GM19397 (cell line): ENCODE measurements around the gene CLCN2.

ENCODE experiments used
- ATAC-seq: cut with Tn5 transposase; IDR thresholded peaks from one replicate; pipeline ENCODE4 v1.9.1; 2021; ENCODE audit warnings: mild to moderate bottlenecking, moderate library complexity; ENCODE audit not compliant: unreplicated experiment

Gene CLCN2

DNA sequence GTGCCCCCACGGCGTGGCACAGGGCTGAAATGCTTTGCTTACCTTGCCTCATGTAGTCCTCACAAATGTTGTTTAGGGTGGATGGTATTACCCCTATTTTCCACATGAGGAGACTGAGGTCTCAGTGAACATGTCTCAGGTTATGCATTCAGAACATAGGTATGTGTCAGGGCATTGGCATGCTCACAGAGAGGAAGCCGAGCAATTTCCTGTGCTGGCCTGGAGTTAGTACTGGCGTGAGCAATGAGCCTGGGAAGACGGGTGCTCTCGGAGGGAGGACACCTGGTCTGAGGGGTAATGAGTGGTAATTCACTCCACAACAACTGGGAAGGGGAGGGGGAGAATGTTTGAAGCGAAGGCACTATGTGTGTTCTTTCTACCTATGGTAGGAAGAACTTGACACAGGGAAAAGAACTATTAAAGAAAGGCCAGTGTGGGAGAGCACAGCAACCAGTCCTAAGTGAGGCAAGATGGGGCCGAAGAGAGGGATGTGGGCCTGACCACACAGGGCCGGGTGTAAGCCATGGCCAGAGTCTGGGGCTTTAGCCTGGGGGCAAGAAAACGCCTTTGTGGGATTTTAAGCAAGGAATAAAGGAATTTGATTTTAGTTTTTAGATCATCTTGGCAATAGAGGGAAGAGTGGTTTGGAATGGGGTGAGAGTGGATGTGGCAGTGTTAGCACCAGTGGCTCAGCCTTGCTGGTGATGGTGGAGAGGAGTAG, 28.9 kb downstream of the CLCN2 start:
- no peak for ATAC-seq

DNA sequence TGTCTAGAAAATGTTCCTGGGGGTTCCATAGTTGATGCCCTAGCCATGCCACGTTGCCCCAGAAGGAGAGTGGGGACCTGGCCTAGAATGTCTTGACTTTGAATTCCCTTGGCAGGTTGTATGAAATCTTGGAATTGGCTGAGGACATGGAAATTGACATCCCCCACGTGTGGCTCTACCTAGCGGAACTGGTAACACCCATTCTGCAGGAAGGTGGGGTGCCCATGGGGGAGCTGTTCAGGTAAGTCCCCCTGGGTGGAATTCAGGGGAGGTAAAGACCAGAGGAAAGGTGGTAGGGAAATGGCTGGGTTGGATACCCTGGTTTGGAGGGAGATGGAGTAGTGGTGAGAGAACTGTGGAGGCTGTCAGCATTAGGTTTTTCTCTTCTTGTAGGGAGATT, 32.9 kb downstream of the CLCN2 start:
- ATAC-seq = no peak

DNA sequence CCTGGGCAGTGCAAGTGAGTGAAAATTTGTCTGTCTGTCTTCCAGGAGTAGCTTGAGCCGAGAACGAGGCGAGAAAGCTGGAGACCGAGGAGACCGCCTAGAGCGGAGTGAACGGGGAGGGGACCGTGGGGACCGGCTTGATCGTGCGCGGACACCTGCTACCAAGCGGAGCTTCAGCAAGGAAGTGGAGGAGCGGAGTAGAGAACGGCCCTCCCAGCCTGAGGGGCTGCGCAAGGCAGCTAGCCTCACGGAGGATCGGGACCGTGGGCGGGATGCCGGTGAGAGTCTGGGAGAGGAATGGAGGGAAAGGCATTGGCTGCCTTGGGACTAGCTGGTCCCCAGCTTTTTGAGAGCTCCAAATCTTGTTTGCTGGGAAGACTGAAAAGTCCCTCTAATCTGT, 34.2 kb downstream of the CLCN2 start:
- no peak for ATAC-seq

DNA sequence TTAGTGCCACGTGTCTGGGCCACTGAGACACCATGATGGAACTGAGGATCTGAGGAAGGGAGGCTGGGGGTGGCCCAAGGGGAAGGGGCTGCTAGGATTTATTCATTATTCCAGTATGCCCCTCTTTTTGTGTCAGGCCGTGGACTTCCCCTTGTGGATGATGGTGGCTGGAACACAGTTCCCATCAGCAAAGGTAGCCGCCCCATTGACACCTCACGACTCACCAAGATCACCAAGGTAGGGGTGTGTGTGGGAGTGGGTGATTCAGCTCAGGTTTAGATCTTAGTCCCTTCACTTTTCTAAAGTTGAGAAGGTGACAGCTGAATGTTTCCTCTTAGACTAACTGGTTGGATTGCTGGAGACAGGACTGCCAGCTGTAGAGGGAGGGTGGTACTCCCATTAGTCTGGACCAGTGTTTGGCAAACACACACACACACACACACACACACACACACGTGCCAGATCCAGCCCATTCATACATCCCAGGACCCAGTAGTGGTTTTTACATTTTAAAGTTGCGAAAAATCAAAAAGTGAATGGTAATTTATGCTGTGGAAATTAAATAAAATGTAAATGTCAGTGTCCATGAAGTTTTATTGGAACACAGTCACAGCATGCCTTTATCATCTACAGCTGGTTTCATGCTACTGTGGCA, 35.6 kb downstream of the CLCN2 start:
- ATAC-seq = no peak

DNA sequence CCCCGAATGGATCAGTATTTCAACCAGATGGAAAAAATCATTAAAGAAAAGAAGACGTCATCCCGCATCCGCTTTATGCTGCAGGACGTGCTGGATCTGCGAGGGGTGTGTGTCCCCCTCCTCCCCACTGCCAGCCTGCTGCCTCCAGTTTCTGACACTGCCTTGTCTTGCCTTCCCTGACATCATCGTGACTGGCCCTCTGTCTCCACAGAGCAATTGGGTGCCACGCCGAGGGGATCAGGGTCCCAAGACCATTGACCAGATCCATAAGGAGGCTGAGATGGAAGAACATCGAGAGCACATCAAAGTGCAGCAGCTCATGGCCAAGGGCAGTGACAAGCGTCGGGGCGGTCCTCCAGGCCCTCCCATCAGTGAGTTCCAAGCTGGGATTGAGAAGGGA, 36.1 kb downstream of the CLCN2 start:
- ATAC-seq = no peak

DNA sequence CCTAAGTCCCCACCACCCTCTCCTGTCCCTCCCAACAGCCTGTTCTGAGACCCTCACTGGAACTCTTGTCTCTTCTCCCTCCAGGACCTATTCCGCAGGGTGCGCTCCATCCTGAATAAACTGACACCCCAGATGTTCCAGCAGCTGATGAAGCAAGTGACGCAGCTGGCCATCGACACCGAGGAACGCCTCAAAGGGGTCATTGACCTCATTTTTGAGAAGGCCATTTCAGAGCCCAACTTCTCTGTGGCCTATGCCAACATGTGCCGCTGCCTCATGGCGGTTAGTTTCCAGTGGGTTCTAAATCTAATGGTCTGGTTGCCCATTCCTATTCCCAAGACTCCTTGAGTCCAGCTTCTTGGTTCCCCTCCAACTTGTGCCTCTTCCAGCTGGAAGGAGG, 37.7 kb downstream of the CLCN2 start:
- ATAC-seq = no peak

DNA sequence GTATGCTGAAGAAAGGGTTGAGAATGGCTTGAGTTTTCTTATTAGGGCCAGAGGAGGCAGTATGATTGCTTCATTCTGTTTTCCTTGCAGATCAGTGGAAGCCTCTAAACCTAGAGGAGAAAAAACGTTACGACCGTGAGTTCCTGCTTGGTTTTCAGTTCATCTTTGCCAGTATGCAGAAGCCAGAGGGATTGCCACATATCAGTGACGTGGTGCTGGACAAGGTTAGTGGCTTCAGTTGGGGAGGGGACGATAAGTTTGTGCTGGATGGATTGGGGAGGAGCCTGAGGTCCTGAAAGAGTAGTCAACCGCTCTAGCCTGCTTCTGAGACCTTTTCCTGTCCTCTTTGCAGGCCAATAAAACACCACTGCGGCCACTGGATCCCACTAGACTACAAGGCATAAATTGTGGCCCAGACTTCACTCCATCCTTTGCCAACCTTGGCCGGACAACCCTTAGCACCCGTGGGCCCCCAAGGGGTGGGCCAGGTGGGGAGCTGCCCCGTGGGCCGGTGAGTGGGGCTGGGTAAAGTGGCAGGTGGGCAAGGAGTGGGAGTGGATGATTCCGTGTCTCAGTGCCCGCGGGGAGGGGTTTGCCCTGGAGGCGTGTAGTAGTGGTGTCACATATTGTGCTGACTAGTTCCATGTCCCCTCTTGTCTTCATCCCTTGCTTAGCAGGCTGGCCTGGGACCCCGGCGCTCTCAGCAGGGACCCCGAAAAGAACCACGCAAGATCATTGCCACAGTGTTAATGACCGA, 38.5 kb downstream of the CLCN2 start:
- no peak for ATAC-seq

DNA sequence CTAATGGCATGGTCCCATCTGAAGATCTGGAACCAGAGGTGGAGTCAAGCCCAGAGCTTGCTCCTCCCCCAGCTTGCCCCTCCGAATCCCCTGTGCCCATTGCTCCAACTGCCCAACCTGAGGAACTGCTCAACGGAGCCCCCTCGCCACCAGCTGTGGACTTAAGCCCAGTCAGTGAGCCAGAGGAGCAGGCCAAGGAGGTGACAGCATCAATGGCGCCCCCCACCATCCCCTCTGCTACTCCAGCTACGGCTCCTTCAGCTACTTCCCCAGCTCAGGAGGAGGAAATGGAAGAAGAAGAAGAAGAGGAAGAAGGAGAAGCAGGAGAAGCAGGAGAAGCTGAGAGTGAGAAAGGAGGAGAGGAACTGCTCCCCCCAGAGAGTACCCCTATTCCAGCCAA, 39.7 kb downstream of the CLCN2 start:
- no peak for ATAC-seq

DNA sequence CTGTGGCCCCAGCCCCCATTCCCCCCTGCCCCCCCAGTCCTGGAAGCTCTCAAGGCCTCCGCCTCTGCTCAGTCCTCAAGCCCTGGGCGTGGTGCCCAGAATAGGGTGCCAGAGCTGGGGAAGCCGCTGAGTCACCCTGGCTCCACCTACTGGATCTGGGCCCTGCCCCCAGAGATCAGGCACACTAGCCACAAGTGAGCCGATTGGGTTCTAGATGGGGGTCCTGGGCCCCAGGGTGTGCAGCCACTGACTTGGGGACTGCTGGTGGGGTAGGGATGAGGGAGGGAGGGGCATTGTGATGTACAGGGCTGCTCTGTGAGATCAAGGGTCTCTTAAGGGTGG, 41.3 kb downstream of the CLCN2 start:
- ATAC-seq = no peak

DNA sequence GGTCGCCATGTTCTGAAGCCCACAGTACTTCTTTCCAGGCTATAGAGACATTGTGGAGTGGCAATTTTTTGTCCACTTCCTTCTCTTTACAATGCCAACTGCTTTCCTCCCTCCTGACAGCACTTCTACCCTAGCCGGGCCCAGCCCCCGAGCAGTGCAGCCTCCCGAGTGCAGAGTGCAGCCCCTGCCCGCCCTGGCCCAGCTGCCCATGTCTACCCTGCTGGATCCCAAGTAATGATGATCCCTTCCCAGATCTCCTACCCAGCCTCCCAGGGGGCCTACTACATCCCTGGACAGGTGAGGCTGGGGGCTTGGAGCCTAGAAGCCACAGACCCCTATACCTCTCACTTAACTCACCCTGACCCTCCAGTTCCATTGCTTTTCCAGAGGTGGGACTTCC, 44.2 kb downstream of the CLCN2 start:
- no peak for ATAC-seq

DNA sequence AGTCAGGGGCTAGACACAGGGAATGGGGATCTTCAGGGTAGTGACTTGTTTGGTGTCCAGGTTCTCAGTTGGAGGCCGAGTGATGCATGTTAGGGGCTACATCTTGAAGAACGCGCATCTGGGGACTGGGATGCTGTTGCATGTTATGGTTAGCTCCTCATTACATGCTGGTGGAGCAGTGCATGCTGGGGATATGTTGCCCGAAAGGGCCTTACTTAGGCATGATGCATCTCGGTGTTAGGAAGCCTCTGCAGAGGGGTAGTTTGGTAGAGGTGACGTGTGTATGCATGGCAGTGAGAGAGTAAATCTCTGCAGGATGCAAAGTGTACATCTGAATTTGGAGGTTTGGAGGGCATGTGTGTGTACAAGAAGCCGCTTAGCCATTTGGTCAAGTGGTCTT, 44.6 kb downstream of the CLCN2 start:
- no peak for ATAC-seq

DNA sequence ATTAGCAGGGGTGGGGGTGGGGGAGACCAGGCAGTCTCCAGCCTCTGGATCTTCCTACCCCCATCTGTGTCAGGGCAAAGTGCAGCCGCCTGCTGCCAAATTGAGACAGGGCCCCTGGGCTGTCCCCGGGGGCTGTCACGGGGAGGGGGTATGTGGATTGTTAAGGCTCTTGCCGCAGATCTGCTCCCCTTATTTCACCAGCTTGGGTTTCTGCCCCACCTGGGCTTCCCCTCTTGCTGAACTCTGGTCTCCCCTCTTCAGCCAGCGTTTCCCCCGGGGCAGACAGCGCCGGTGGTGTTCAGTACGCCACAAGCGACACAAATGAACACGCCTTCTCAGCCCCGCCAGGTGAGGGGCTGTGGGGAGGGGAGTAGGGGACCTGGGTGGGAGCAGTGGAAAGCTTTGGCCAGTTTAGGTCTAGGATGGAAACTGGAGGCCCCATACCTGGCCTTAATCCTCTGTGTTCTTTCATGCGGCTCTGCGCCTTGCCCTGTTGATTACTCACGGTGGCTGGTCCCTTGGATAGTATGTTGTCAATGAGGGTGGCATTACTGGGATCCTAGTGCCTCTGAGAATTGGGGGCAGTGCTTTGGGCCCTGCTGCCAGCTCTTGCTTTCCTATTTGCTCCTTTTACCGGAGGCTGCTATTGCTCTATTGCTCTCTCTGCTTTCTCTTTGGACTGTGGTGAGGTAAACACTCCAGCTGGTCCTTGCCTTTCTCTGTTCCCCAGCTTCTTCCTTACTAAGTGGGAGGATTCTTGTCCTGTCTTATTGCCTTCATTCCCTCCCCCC, 45.3 kb downstream of the CLCN2 start:
- ATAC-seq = no peak

DNA sequence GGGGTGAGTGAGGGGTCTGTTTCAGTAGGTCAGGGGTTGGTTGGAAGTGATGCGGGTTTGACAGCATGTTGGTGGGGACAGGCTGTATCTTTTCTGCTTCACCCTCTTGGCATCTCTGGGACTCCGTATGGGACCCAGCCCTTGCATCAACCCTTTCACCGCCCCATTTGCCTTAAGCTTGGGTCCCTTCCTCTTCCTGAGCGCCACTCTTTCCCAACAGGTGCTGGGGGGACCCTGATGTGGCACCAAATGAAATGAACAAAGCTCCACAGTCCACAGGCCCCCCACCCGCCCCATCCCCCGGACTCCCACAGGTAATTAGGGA, 45.9 kb downstream of the CLCN2 start:
- no peak for ATAC-seq

DNA sequence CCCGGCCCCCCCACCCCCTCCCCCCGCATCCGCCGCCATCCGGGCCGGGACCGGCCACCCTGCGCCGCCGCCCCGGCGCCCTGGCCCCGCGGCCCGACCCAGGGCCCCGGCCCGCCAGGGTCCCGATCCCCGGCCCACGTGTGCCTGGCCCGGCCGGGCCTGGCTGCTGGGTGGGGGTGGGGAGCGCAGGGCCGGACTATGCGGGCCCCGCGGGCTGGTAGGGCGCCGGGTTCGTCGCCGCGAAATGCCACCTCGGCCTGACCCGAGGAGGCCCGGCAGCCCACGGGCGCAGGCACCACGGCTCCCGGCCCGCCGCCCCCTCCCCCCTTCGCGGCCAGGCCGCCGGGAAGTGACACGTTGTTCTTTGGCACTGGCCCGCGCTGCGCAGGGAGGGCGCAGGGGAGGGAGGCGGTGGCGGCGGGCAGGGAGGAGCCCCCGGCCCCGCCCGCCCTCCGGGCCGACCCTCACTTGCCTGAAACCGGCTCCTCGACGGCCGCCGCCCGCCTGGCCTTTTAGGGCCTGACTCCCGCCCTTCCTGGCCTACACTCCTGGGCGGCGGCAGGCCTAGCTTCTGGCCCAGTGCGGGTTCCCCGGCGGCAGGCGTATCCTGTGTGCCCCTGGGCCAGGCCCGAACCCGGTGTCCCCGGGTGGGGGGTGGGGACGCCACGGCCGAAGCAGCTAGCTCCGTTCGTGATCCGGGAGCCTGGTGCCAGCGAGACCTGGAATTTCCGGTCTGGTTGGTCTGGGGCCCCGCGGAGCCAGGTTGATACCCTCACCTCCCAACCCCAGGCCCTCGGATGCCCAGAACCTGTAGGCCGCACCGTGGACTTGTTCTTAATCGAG, 46.5 kb downstream of the CLCN2 start:
- peak; percentile 48 for ATAC-seq

DNA sequence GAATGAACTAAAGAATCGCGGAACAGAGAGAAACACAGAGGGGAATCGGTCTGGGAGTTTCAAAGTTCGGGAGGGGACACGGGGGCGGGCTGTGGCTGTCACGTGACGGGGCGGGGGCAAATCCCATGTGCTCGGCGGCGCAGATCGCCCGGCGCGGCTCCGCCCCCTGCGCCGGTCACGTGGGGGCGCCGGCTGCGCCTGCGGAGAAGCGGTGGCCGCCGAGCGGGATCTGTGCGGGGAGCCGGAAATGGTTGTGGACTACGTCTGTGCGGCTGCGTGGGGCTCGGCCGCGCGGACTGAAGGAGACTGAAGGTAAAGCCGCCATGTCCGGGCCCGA, 47.1 kb downstream of the CLCN2 start, which contains the start of gene EIF4G1:
Gene EIF4G1, plus strand, starts transcription at position 244 of the 337 bp plus-strand sequence. CDS start 1,191 bp downstream, outside the sequence.
- ATAC-seq = peak; percentile 84

DNA sequence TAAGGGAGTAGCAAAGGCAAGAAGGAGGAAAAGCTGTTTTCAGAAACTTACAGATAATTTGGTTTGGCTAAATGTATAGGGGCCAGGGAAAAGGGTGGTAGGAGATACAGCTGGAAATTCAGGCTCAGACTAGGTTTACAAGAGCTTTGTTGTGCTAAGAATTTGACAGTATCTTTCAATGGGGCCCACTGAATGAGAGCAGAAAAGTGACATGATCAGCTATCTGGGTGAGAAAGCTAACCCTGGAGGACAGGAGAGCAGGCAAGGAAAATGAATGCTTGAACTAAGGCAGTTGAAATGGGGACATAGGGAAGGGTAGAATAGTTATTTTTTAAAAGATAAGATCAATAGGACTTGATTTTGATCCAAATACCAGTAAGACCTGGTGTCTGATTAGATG, 49.8 kb downstream of the CLCN2 start:
- no peak for ATAC-seq

DNA sequence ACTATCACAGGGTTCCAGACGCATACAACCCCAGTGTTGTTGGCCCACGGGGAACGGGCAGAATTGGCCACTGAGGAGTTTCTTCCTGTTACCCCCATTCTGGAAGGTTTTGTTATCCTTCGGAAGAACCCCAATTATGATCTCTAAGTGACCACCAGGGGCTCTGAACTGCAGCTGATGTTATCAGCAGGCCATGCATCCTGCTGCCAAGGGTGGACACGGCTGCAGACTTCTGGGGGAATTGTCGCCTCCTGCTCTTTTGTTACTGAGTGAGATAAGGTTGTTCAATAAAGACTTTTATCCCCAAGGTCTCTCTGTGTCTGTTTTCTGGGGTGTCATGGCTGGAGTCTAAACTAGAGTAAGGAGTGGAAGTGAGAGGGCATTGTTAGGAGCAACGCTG, 52.7 kb downstream of the CLCN2 start:
- no peak for ATAC-seq

DNA sequence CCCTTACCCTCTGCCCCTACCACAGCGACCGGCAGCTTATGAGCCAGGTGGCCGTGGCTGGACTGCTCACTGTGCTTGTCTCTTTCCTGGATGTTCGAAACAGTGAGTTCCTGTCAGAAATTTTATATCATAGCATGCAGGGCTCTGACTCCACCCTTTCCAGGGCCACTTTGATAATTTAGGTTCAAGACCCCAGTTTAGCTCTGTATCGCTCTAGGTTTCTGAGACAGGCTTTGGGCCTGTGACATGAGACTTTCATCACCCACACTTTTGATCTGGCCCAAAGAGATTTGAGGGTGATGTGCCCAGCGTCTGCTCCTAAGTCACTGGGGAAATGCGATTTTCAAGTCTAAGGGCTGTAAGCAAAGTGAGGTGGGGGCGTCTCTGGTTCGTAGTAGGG, 53.5 kb downstream of the CLCN2 start:
- ATAC-seq = no peak

DNA sequence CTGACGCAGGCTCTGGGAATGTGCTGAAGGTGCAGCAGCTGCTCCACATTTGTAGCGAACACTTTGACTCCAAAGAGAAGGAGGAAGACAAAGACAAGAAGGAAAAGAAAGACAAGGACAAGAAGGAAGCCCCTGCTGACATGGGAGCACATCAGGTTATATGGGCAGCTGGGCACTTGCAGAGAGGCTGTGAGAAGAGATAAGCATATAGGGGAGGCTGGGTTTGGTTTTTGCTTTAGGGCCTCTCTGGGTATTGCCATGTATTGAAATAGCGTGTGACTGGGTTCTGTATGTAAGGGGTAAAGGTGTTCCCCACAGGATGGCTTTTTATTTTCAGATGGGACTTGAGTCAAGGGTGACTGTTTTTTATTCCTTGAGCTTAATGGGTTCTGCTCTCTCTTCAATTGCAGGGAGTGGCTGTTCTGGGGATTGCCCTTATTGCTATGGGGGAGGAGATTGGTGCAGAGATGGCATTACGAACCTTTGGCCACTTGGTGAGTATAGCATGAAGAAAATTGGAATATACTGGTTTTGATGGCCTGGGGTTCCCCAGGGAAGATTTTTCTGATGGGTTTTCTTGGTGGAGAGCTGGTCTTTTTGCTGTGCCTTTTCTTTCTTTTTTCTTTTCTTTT, 54.9 kb downstream of the CLCN2 start:
- ATAC-seq = no peak

DNA sequence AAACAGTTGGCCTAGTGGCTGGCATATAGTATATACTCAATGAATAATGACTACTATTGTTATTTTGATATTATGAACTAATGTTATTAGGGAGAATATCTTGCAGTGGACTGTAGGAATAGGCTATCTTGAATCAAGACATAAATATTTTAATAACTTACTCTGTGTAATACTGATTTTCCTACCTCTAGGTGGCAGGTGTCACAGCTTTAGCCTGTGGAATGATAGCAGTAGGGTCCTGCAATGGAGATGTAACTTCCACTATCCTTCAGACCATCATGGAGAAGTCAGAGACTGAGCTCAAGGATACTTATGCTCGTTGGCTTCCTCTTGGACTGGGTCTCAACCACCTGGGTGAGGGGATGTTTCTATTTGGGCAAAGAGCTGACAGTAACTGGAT, 55.8 kb downstream of the CLCN2 start:
- ATAC-seq = no peak
